Measurements from ENCODE around the gene SHC4.

The SHC4 gene

GRCh38 chr15:48851956-48852355 lies 111.8 kb downstream of the SHC4 start:
- Histone ChIP-seq H3K4me3 (ENCODE audit: extremely low read depth, insufficient read depth, low read length, poor library complexity, severe bottlenecking) (no peak overlapping the region), H3K9me3 (ENCODE audit: control insufficient read depth, low read length) (no peaks in the 10 kb centered on the region), H3K27ac (ENCODE audit: low read depth, low read length, severe bottlenecking) (no peak overlapping the region), H3K36me3 (ENCODE audit: control insufficient read depth, insufficient read depth, low read length) (no peaks in the 10 kb centered on the region), H3K4me1 (ENCODE audit: control insufficient read depth, insufficient read depth, low read length, poor library complexity, severe bottlenecking) (peaks cover 8% of the 10 kb centered on the region)

DNA sequence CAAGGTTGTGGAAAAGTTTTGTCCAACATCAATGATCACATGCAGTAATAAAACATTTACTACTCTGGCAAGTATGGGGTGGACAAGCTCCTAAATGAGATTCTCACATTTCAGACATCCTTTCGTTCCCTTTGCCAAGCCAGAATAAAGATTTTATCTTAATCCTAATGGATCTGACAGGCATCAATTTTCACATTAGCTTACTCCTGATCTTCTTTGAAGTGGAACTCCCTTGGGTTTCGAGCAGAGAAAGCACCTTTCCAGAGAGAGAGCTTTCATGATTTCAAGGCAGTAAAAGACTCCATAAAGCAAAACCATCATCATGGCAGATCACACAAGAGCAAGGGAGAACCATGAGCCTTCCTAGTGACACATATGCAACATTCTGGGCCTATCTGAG lies 113.1 kb downstream of the SHC4 start:
- H3K4me1 ChIP-seq (ENCODE audit: control insufficient read depth, insufficient read depth, low read length, poor library complexity, severe bottlenecking): peaks cover 4% of the 10 kb centered on the region
- H3K36me3 ChIP-seq (ENCODE audit: control insufficient read depth, insufficient read depth, low read length): no peaks in the 10 kb centered on the region
- no peaks in the 10 kb centered on the region for H3K9me3 ChIP-seq (ENCODE audit: control insufficient read depth, low read length)
- no peak overlapping the region for H3K4me3 ChIP-seq (ENCODE audit: extremely low read depth, insufficient read depth, low read length, poor library complexity, severe bottlenecking)
- no peak overlapping the region for H3K27ac ChIP-seq (ENCODE audit: low read depth, low read length, severe bottlenecking)
- 83 to 92% methylated on average over 2 of the region's 2 CpGs for WGBS, 2 experiments (ENCODE audit: insufficient coverage in 2 of 2)

- no peaks in the 10 kb centered on the region for H3K9me3 ChIP-seq (ENCODE audit: control insufficient read depth, low read length)
- no peak overlapping the region for H3K4me3 ChIP-seq (ENCODE audit: extremely low read depth, insufficient read depth, low read length, poor library complexity, severe bottlenecking)
- WGBS, 2 experiments (ENCODE audit: insufficient coverage in 2 of 2): no CpG with 5 or more reads among the region's 1 CpG
- no peaks in the 10 kb centered on the region for H3K4me1 ChIP-seq (ENCODE audit: control insufficient read depth, insufficient read depth, low read length, poor library complexity, severe bottlenecking)
- H3K36me3 ChIP-seq (ENCODE audit: control insufficient read depth, insufficient read depth, low read length): no peaks in the 10 kb centered on the region
- no peak overlapping the region for H3K27ac ChIP-seq (ENCODE audit: low read depth, low read length, severe bottlenecking)
Measured at GRCh38 chr15:48845123-48845522, 118.6 kb downstream of the SHC4 start.

DNA sequence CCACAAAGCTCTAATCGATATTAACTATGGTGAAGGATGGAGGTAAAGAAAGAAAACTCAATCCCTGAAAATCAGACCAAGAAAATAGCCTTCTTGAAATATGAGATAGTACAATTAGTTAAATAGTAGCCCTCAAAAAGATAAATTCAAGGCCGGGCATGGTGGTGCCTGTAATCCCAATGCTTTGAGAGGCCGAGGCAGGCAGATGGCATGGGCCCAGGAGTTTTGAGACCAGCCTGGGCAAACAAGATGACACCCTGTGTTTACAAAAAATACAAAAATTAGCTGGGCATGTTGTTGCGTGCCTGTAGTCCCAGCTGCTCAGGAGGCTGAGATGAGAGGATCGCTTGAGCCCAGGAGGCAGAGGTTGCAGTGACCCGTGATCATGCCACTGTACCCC lies 121.2 kb downstream of the SHC4 start:
- 82 to 95% methylated on average over 4 of the region's 6 CpGs for WGBS, 2 experiments (ENCODE audit: insufficient coverage in 2 of 2)
- H3K36me3 ChIP-seq (ENCODE audit: control insufficient read depth, insufficient read depth, low read length): no peaks in the 10 kb centered on the region

GRCh38 chr15:48834756-48835155 lies 129.0 kb downstream of the SHC4 start:
- WGBS, 2 experiments (ENCODE audit: insufficient coverage in 2 of 2): 87 to 94% methylated on average over 3 to 5 of the region's 5 CpGs
- Histone ChIP-seq H3K9me3 (ENCODE audit: control insufficient read depth, low read length) (peaks cover 8% of the 10 kb centered on the region), H3K27ac (ENCODE audit: low read depth, low read length, severe bottlenecking) (no peak overlapping the region), H3K4me3 (ENCODE audit: extremely low read depth, insufficient read depth, low read length, poor library complexity, severe bottlenecking) (no peak overlapping the region), H3K4me1 (ENCODE audit: control insufficient read depth, insufficient read depth, low read length, poor library complexity, severe bottlenecking) (no peaks in the 10 kb centered on the region), H3K36me3 (ENCODE audit: control insufficient read depth, insufficient read depth, low read length) (no peaks in the 10 kb centered on the region)

More for the DNA sequence above, 121.2 kb downstream of the SHC4 start:
- no peaks in the 10 kb centered on the region for H3K9me3 ChIP-seq (ENCODE audit: control insufficient read depth, low read length)
- H3K27ac ChIP-seq (ENCODE audit: low read depth, low read length, severe bottlenecking): no peak overlapping the region
- H3K4me3 ChIP-seq (ENCODE audit: extremely low read depth, insufficient read depth, low read length, poor library complexity, severe bottlenecking): no peak overlapping the region
- no peaks in the 10 kb centered on the region for H3K4me1 ChIP-seq (ENCODE audit: control insufficient read depth, insufficient read depth, low read length, poor library complexity, severe bottlenecking)

DNA sequence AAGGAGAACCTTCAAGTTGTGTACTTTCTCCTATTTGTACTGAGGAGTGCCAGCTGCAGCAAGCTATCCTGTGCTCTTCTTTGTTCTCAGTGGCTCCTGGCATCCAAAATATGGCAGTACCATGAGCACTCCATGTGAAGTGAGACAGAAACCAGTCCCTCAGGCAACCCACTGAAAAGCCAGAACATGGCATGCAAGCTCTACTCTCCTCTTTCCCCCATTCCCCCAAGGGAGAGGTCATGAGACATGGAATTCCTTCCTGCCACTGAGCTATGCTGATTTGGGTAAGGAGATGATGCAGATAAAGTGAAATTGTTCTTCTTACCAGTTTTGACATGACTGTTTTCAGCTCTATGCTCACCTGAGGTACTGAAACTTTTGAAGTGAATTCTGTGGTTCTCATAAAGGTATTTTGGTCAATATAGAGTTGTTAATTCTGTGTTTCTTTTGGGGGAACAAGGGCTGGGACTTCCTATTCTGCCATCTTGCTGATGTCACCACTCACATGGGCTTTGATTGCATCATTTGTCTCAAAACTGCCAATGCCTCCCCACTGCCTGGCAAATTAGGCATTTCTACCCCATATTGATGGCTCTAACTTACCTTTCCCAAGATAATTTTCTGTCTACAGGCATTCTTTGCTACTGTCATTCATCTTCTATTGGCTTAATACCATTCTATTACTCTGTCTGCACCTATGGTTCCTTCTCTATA lies 130.0 kb downstream of the SHC4 start:
- no peak overlapping the region for H3K27ac ChIP-seq (ENCODE audit: low read depth, low read length, severe bottlenecking)
- H3K4me1 ChIP-seq (ENCODE audit: control insufficient read depth, insufficient read depth, low read length, poor library complexity, severe bottlenecking): no peaks in the 10 kb centered on the region

DNA sequence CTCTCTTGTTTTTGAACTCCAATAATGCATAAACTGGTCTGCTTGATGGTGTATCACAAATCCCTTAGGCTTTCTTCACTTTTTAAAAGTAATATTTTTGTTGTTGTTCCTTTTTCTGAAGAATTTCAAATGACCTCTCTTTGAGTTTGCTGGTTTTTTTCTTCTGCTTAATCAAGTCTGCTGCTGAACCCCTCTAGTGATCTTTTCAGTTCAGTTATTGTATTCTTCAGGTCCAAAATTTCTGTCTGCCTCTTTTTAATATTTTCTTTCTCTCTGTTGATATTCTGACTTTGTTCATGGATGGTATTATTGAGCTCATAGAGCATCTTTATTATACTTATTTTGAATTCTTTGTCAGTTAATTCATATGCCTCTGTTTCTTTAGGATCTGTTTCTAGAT lies 131.1 kb downstream of the SHC4 start:
- H3K36me3 ChIP-seq (ENCODE audit: control insufficient read depth, insufficient read depth, low read length): no peaks in the 10 kb centered on the region
- H3K4me3 ChIP-seq (ENCODE audit: extremely low read depth, insufficient read depth, low read length, poor library complexity, severe bottlenecking): no peak overlapping the region
- H3K9me3 ChIP-seq (ENCODE audit: control insufficient read depth, low read length): peaks cover 8% of the 10 kb centered on the region
- H3K27ac ChIP-seq (ENCODE audit: low read depth, low read length, severe bottlenecking): no peak overlapping the region
- H3K4me1 ChIP-seq (ENCODE audit: control insufficient read depth, insufficient read depth, low read length, poor library complexity, severe bottlenecking): no peaks in the 10 kb centered on the region

More for the DNA sequence above, 130.0 kb downstream of the SHC4 start:
- Histone ChIP-seq H3K9me3 (ENCODE audit: control insufficient read depth, low read length) (peaks cover 8% of the 10 kb centered on the region), H3K36me3 (ENCODE audit: control insufficient read depth, insufficient read depth, low read length) (no peaks in the 10 kb centered on the region), H3K4me3 (ENCODE audit: extremely low read depth, insufficient read depth, low read length, poor library complexity, severe bottlenecking) (no peak overlapping the region)

- Histone ChIP-seq H3K9me3 (ENCODE audit: control insufficient read depth, low read length) (peaks cover 8% of the 10 kb centered on the region), H3K27ac (ENCODE audit: low read depth, low read length, severe bottlenecking) (no peak overlapping the region), H3K4me3 (ENCODE audit: extremely low read depth, insufficient read depth, low read length, poor library complexity, severe bottlenecking) (no peak overlapping the region), H3K4me1 (ENCODE audit: control insufficient read depth, insufficient read depth, low read length, poor library complexity, severe bottlenecking) (no peaks in the 10 kb centered on the region), H3K36me3 (ENCODE audit: control insufficient read depth, insufficient read depth, low read length) (no peaks in the 10 kb centered on the region)
Measured at GRCh38 chr15:48828906-48829305, 134.8 kb downstream of the SHC4 start.

DNA sequence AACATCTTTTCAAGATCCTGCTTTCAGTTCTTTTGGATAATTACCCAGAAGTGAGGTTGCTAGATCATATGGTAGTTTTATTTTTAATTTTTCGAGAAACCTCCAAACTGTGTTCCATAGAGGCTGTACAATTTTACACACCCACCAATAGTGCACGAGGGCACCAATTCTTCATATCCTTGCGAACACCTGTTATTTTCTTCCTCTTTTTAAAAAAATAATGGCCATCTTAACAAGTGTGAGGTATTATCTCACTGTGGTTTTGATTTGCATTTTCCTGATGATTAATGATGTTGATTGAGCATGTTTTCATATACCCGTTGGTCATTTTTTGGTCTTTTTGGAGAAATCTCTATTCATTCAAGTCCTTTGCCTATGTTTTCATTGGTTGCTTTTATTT lies 135.2 kb downstream of the SHC4 start:
- no peak overlapping the region for H3K27ac ChIP-seq (ENCODE audit: low read depth, low read length, severe bottlenecking)
- H3K36me3 ChIP-seq (ENCODE audit: control insufficient read depth, insufficient read depth, low read length): no peaks in the 10 kb centered on the region
- no peak overlapping the region for H3K4me3 ChIP-seq (ENCODE audit: extremely low read depth, insufficient read depth, low read length, poor library complexity, severe bottlenecking)
- peaks cover 8% of the 10 kb centered on the region for H3K9me3 ChIP-seq (ENCODE audit: control insufficient read depth, low read length)
- peaks cover 1% of the 10 kb centered on the region for H3K4me1 ChIP-seq (ENCODE audit: control insufficient read depth, insufficient read depth, low read length, poor library complexity, severe bottlenecking)
- WGBS, 2 experiments (ENCODE audit: insufficient coverage in 2 of 2): 100% methylated on average over 1 of the region's 4 CpGs; no CpG with 5 or more reads in 1 of the 2 experiments

- Histone ChIP-seq H3K36me3 (ENCODE audit: control insufficient read depth, insufficient read depth, low read length) (no peaks in the 10 kb centered on the region), H3K4me3 (ENCODE audit: extremely low read depth, insufficient read depth, low read length, poor library complexity, severe bottlenecking) (no peak overlapping the region), H3K27ac (ENCODE audit: low read depth, low read length, severe bottlenecking) (no peak overlapping the region), H3K4me1 (ENCODE audit: control insufficient read depth, insufficient read depth, low read length, poor library complexity, severe bottlenecking) (peaks cover 8% of the 10 kb centered on the region), H3K9me3 (ENCODE audit: control insufficient read depth, low read length) (no peaks in the 10 kb centered on the region)
- WGBS, 2 experiments (ENCODE audit: insufficient coverage in 2 of 2): no CpG with 5 or more reads among the region's 1 CpG
Measured at GRCh38 chr15:48825075-48825474, 138.6 kb downstream of the SHC4 start.

DNA sequence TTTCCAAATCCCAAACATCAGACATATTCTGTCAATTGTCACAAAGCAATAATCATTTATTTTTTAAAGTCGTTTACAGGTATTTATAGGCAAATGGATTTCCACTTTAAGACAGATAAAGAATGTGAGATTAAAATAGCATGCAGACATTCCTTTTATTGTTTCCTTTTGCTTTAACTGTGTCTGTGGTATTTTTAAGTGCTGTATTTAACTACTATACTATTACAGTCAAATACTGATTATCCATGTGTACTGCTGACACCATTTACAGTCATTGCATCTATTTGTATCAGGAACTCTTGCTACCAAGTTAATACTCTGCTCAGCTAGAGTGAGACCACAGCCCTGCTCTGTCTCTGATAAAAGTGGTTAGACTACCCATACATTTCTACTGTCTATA lies 140.0 kb downstream of the SHC4 start:
- WGBS, 2 experiments (ENCODE audit: insufficient coverage in 2 of 2): no CpG with 5 or more reads among the region's 1 CpG
- Histone ChIP-seq H3K27ac (ENCODE audit: low read depth, low read length, severe bottlenecking) (no peak overlapping the region), H3K9me3 (ENCODE audit: control insufficient read depth, low read length) (no peaks in the 10 kb centered on the region), H3K36me3 (ENCODE audit: control insufficient read depth, insufficient read depth, low read length) (no peaks in the 10 kb centered on the region), H3K4me1 (ENCODE audit: control insufficient read depth, insufficient read depth, low read length, poor library complexity, severe bottlenecking) (peaks cover 8% of the 10 kb centered on the region), H3K4me3 (ENCODE audit: extremely low read depth, insufficient read depth, low read length, poor library complexity, severe bottlenecking) (no peak overlapping the region)
